Uterus (tissue), 2 donors: ENCODE results near the gene HDDC3.

ENCODE experiments used
- CTCF ChIP-seq, 4 experiments: fragments of 200-600 bp in 2 of 4; fragments of 450-650 bp in 2 of 4; sonication (generic) in 2 of 4; IDR thresholded peaks; one replicate each; pipeline ENCODE4 v1.5.1; 2016 to 2019; ENCODE audit warnings: antibody characterized with exemption in 4 of 4, mild to moderate bottlenecking in 2 of 4, moderate library complexity in 1 of 4
- POLR2A ChIP-seq, 2 donors: fragments of 450-650 bp; IDR thresholded peaks; one replicate each; pipeline ENCODE4 v1.6.1; 2016; ENCODE audit warnings: antibody characterized with exemption in 2 of 2, mild to moderate bottlenecking in 1 of 2, moderate library complexity in 1 of 2

GRCh38 chr15:90901175-90902039 is 30.9 kb downstream of the HDDC3 start:
- TF ChIP-seq CTCF (IDR thresholded peaks at IDR 0.05) (no peak), POLR2A (IDR thresholded peaks at IDR 0.05) (no peak)
